Left renal pelvis (tissue), 4 donors: Measurements from ENCODE around the gene ZXDC. TPM values are rescaled to one million over a fixed set of nuclear protein-coding genes. Genes with fewer than 3 reads are reported as not detected.

Experiments used
- DNase-seq, 4 donors: peaks; one replicate each; pipeline ENCODE4 v3.0.0-alpha.2; 2013; ENCODE audit warnings: low read depth in 4 of 4, low spot score in 3 of 4
- polyA plus RNA-seq, 4 donors: library from polyadenylated mRNA; unstranded; fragments of 120-200 nt; gene quantifications; one replicate each; pipeline ENCODE4 v1.2.1, GENCODE V29; 2013; ENCODE audit not compliant: insufficient read length in 4 of 4

ZXDC gene
- polyA plus RNA-seq, 4 donors, result 26.4 to 42.6 (median 30.5) TPM

DNA sequence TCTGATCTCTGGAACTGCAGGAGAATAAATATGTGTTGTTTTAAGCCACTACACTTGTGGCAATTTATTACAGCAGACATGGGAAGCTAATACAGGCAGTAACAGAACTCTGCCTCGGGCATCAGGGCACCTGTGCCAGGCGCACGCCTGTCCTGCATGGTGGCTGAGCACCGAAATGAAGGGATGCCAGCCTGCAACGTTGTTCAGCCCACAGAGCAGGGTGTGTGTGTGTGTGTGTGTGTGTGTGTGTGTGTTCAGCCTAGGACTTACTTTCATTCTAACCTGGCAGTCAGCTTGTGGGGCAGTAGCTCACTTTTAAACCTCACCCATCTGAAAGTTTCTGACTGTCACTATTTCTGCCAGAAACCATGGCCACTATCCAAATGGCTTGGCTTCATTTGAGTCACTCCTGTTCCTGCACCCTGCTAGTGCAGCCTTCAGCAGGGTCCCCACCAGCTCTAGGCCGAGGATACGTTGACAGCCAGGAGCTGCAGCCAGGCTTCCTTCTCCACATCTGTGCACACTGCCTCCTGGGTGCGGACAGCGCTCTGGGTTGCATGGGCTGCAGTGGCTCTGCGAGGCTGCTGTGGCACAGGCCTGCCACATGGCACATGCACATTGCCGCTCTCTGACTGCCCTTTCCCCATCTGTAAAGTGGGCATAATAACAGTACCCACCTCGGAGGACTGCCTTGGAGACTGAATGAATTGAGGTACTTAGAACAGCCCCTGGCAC lies 37.4 kb upstream of the ZXDC start:
- no peak for DNase-seq

DNA sequence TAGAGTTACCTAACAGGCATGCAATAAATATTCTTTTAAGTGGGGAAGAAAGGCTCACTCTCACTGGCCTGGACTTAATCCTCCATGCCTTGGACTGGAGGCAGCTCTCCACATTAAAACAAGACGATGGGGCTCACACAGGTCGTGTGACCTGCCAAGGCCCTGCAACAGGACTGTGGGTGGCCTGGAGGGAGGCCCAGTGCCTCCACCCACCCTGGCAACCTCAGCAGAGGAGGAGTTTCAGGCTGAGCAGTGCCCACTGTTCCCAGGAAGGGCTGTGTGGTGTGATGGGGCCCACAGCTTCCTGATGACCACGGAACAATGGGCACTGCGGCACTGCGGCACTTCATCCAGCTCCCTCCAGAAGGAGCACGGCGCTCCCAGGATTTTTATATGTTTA lies 36.3 kb upstream of the ZXDC start:
- DNase-seq, result no peak

GRCh38 chr3:126511291-126511690 lies 35.6 kb upstream of the ZXDC start:
- DNase-seq, result no peak

- DNase-seq, result no peak
These were observed 34.7 kb upstream of the ZXDC start for GRCh38 chr3:126510308-126510910.

DNA sequence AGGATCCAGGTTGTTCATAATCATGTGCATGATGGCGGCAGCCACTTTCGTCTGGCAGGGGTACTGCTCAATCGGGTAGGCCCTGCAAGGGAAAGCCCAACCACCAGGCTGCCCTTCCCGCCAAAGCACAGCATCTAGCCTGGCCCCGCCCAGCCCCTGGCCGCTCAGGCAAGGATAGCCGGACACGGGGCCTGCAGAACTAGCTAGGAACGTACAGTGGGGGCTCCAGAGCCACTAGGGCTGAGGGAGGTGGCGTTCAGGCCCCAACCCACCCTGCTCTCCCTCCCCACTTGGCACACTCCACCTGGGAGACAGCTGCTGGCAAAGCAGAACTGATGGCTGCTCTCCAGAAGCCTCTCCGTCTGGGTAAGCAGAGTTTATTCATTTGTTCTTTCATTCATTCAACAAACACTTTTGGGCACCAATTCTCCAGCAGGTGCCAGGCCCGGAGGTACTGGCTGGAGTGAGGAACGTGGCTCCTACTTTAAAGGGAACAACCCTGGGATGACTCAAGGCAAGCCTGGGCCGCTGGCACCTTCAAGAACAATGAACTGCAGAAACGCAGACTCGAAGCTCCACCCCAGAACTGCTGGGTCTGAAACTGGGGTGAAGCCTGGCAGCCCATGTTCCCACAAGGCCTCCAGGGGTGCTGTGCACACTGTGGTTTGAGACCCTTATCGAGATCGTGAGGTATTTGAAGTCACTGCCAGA lies 34.1 kb upstream of the ZXDC start:
- no peak for DNase-seq

- no peak for DNase-seq
These were observed 32.9 kb upstream of the ZXDC start for GRCh38 chr3:126508564-126508964.

DNA sequence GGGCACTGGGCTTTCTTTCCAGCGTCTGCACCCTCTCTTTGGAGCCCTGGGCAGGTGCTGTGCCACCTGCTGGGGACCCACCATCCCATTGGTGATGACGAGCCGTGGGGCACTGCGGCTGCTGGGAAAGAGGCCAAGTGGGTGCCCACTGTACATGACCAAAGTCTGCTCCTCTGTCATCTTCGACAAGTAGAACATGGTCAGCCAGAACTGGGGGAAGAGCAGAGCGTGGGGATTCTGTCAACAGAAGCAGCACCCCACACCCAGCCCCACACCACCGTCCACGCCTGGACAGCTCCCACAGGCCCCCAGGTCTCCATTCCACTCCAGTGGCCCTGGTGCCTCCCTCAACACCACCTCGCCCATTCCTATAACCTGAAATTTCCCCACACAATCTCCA lies 32.2 kb upstream of the ZXDC start:
- no peak for DNase-seq

DNA sequence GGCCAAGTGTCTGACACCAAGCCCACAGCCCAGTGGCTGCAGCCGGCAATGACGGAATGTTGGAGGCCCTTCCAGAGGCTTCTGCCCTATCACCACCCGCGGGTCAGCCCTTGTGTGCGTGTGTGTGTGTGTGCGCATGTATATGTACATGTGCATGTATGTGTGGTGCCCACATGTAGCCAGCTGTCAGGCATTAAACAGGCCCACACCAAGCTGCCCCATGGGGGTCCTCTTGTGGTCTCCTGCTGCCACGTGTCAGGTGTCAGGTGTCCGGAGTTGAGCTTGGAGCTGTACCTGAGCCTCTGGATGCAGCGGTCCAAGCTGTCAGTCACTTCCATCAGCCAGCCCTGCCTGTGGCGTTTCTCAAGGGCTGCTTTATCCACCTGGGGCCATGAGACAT lies 28.0 kb upstream of the ZXDC start:
- no peak for DNase-seq

DNA sequence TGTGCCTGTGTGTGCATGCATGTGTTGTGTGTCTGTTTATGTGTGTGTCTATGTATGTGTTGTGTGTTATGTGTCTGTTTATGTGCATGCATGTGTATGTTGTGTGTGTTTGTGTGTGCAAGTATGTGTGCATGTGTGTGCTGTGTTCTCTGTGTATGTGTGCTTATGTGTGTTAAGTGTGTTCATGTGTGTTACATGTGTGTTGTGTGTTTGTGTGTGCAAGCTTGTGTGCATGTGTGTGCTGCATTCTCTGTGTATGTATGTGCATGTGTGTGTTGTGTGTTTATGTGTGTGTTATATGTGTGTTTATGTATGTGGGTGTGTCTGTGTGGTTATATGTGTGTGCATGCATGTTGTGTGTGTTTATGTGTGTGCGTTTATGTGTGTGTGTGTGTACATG lies 27.0 kb upstream of the ZXDC start:
- no peak for DNase-seq

GRCh38 chr3:126501736-126502135 lies 26.0 kb upstream of the ZXDC start:
- no peak for DNase-seq

GRCh38 chr3:126501054-126501453 lies 25.4 kb upstream of the ZXDC start:
- no peak for DNase-seq

- DNase-seq, result no peak
These were observed 24.3 kb upstream of the ZXDC start for GRCh38 chr3:126500016-126500415.

GRCh38 chr3:126499401-126499800 lies 23.7 kb upstream of the ZXDC start:
- DNase-seq, result no peak

DNA sequence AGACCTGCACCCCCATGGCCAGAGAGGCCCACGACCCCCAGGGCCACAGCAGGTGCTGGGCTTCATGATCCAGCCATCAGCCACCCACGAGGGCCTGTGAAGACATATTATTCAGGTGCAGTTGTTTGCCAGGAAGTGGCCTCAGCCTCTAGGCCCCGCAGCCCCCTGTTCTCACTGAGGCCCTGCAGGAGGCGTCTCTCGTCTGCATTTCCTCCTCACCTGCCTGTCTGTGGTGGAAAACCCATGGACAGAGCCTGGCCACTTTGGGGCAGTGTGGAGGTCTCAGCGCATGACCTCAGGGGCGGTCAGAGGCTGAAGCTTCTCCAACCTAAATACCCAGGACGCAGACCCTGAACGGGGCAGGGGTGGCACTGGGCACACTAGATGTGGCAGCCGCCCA lies 23.2 kb upstream of the ZXDC start:
- DNase-seq, result no peak

GRCh38 chr3:126498461-126498860 lies 22.8 kb upstream of the ZXDC start:
- no peak for DNase-seq

DNA sequence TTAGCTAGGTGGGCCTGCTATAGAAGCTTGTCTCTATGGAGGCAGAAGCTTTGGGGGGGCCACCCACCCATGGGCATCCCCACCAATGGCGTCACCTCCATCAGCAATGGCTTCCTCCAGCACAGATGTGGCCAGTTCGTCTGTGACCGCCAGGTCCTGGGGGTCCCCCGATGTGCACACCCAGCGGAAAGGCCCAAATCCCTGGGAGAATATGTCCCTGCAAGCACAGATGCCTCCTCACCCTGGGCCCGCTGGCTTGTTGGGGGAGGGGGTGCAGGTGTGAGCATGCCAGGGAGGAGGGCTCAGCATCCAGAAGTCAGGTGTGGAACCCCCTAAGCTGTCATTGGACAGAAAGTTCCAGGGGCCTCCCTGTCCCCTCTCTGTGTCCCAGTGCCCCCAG lies 22.3 kb upstream of the ZXDC start:
- DNase-seq, result no peak

- DNase-seq, result no peak
These were observed 21.5 kb upstream of the ZXDC start for GRCh38 chr3:126496894-126497850.

DNA sequence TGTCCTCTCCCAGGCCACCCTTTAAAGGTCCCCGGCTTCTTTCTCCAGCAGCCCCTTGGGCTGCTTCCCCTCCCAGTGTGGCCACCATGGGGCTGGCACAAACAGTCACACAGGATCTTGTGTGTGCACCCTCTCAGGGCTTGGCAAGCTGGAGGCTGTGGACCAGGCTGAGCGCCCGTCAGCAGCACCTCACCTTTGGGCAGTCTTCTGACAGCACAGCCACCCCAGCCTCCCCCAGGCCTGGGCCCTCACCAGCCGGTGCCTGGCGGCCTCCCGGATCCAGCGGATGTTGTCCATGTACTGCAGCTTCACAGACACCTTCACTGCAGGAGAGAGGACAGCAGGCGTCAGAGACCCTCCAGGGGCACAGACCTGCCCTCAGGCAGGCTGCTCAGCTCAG lies 20.1 kb upstream of the ZXDC start:
- no peak for DNase-seq

GRCh38 chr3:126494970-126495230 lies 19.2 kb upstream of the ZXDC start:
- no peak for DNase-seq

DNA sequence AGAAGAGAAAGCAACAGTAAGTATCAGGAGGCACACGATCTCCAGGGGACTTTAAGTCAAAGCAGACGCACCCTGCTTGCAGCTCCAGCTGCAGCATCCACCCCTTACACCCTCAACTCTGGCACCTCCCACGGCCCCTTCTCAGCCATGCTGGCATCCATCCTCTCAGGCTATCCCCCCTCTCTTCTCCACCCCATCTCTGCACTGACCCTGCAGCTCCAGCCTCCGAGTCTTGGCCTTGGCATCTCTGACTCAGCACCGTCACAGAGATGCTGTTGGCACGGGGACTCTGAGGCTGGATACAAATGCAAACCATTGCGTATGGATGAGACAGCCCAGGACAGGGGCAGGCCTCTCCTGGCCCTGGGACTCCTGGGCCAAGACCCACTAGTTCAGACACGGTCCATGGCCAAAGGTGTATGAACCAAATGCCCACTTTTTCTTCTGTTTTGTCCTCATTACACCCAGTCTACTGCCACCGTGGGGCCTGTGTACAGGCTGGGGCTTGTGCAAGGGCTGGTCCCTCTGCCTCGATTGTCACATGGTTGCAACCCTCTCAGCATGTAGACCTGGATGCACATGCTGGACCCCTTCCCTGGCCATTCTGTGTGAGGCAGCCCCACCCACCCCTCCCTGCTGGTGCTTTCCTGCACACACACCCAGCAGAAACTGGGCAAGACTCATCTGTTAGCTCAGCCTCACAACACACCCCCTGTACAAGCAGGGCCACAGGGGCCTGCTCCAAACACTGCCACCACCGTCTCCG lies 18.7 kb upstream of the ZXDC start:
- no peak for DNase-seq
